ENCODE data around the gene PTPRG. TPM values are rescaled to one million over a fixed set of nuclear protein-coding genes. Genes with fewer than 3 reads are reported as not detected.

Gene PTPRG
- total and polyA plus RNA-seq, 2 experiments from 2014 or later: 8.5 to 34.9 TPM

- H3K27ac ChIP-seq: no peak overlapping the region
- H3K36me3 ChIP-seq (replicated peaks; ENCODE audit: insufficient read depth, low read depth): no peaks in the 10 kb centered on the region
- H4K20me1 ChIP-seq (ENCODE audit: insufficient read depth, poor library complexity, severe bottlenecking): no peaks in the 10 kb centered on the region
- no peak for TF ChIP-seq EZH2phosphoT487 (IDR thresholded peaks at IDR 0.05; ENCODE audit: low read depth, severe bottlenecking, unreplicated experiment)
- TF ChIP-seq CTCF (IDR thresholded peaks at IDR 0.05; ENCODE audit: poor library complexity): no peak
- TF ChIP-seq EZH2 (IDR thresholded peaks at IDR 0.05; ENCODE audit: borderline replicate concordance): no peak
- H3K9me3 ChIP-seq (ENCODE audit: low read depth): no peaks in the 10 kb centered on the region
- H2AFZ ChIP-seq: no peak overlapping the region
- no peaks in the 10 kb centered on the region for H3K79me2 ChIP-seq
- WGBS (ENCODE audit: low lambda C conversion rate, missing lambda C conversion rate): 82% methylated on average over 4 of the region's 4 CpGs
- no peak overlapping the region for H3K4me3 ChIP-seq
- no peaks in the 10 kb centered on the region for H3K27me3 ChIP-seq
- H3K4me2 ChIP-seq: no peak overlapping the region
- H3K4me1 ChIP-seq (ENCODE audit: insufficient read depth): no peaks in the 10 kb centered on the region
- no peaks in the 10 kb centered on the region for H3K9me2 ChIP-seq (replicated peaks; ENCODE audit: insufficient read depth)
- DNase-seq (ENCODE audit: low spot score): no peak
These were observed 527.2 kb downstream of the PTPRG start for GRCh38 chr3:62088472-62089104.

- H3K9me2 ChIP-seq (replicated peaks; ENCODE audit: insufficient read depth): no peaks in the 10 kb centered on the region
- DNase-seq (ENCODE audit: low spot score): no peak
- H2AFZ ChIP-seq: no peak overlapping the region
- H3K9me3 ChIP-seq (ENCODE audit: low read depth): no peaks in the 10 kb centered on the region
- no peaks in the 10 kb centered on the region for H3K4me1 ChIP-seq (ENCODE audit: insufficient read depth)
- H3K36me3 ChIP-seq (replicated peaks; ENCODE audit: insufficient read depth, low read depth): no peaks in the 10 kb centered on the region
- no peak overlapping the region for H3K4me3 ChIP-seq
- H3K4me2 ChIP-seq: no peak overlapping the region
- no peak for TF ChIP-seq EZH2phosphoT487 (IDR thresholded peaks at IDR 0.05; ENCODE audit: low read depth, severe bottlenecking, unreplicated experiment)
- no peak for TF ChIP-seq EZH2 (IDR thresholded peaks at IDR 0.05; ENCODE audit: borderline replicate concordance)
- no peak for TF ChIP-seq CTCF (IDR thresholded peaks at IDR 0.05; ENCODE audit: poor library complexity)
- no peak overlapping the region for H3K27ac ChIP-seq
- WGBS (ENCODE audit: low lambda C conversion rate, missing lambda C conversion rate): 84% methylated on average over 2 of the region's 2 CpGs
- H3K27me3 ChIP-seq: no peaks in the 10 kb centered on the region
- no peaks in the 10 kb centered on the region for H4K20me1 ChIP-seq (ENCODE audit: insufficient read depth, poor library complexity, severe bottlenecking)
- H3K79me2 ChIP-seq: no peaks in the 10 kb centered on the region
These were observed 528.7 kb downstream of the PTPRG start for GRCh38 chr3:62090066-62090465.

GRCh38 chr3:62090519-62090918, 529.1 kb downstream of the PTPRG start:
- TF ChIP-seq EZH2 (IDR thresholded peaks at IDR 0.05; ENCODE audit: borderline replicate concordance) (no peak), EZH2phosphoT487 (IDR thresholded peaks at IDR 0.05; ENCODE audit: low read depth, severe bottlenecking, unreplicated experiment) (no peak), CTCF (IDR thresholded peaks at IDR 0.05; ENCODE audit: poor library complexity) (no peak)
- no peaks in the 10 kb centered on the region for H3K9me3 ChIP-seq (ENCODE audit: low read depth)
- H3K27me3 ChIP-seq: no peaks in the 10 kb centered on the region
- H3K9me2 ChIP-seq (replicated peaks; ENCODE audit: insufficient read depth): no peaks in the 10 kb centered on the region
- no peaks in the 10 kb centered on the region for H3K79me2 ChIP-seq
- H4K20me1 ChIP-seq (ENCODE audit: insufficient read depth, poor library complexity, severe bottlenecking): no peaks in the 10 kb centered on the region
- H3K4me2 ChIP-seq: no peak overlapping the region
- 97% methylated on average over 5 of the region's 5 CpGs for WGBS (ENCODE audit: low lambda C conversion rate, missing lambda C conversion rate)
- H3K4me3 ChIP-seq: no peak overlapping the region
- no peak overlapping the region for H3K27ac ChIP-seq
- no peak for DNase-seq (ENCODE audit: low spot score)
- no peaks in the 10 kb centered on the region for H3K36me3 ChIP-seq (replicated peaks; ENCODE audit: insufficient read depth, low read depth)
- H2AFZ ChIP-seq: no peak overlapping the region
- H3K4me1 ChIP-seq (ENCODE audit: insufficient read depth): no peaks in the 10 kb centered on the region
